B cell (primary cell): ENCODE data around the gene TTC22. TPM values are rescaled to one million over a fixed set of nuclear protein-coding genes. Genes with fewer than 3 reads are reported as not detected.

ENCODE experiments used
- ATAC-seq: fragments of 200-7000 bp; cut with Tn5 transposase; one replicate; pipeline ENCODE4 v1.10.0; 2021; ENCODE audit warnings: low read depth, mild to moderate bottlenecking, moderate number of reproducible peaks, moderate library complexity
- CTCF ChIA-PET: fragments of 350-600 bp; sonication (Branson Sonifier 250); formaldehyde crosslinking; loops from one replicate; lab custom pipeline; 2021; ENCODE audit warnings: antibody characterized with exemption, inconsistent platforms; lab: Charles Lee
- POLR2A ChIA-PET: fragments of 350-600 bp; sonication (Branson Sonifier 250); formaldehyde crosslinking; loops from one replicate; lab custom pipeline; 2021; ENCODE audit warnings: antibody characterized with exemption; lab: Charles Lee
- DNase-seq: peaks from one replicate; pipeline ENCODE4 v3.0.0; 2013
- H2AFZ ChIP-seq: 2 replicates; pipeline ENCODE4 v1.6.1; 2012; ENCODE audit warnings: mild to moderate bottlenecking, low read depth, low read length; ENCODE audit not compliant: insufficient read depth, poor library complexity, severe bottlenecking
- H3K27ac ChIP-seq, 2 donors: 1 replicate in 1 of 2; 2 replicates in 1 of 2; pipeline ENCODE4 v1.5.1; 2012 to 2013; ENCODE audit warnings: low read length in 2 of 2, mild to moderate bottlenecking in 2 of 2, moderate library complexity in 1 of 2
- H3K27me3 ChIP-seq, 4 experiments: fragments of 200-600 bp in 1 of 4; sonication (generic) in 1 of 4; replicated peaks in 1 of 4; 1 replicate in 2 of 4; 2 replicates in 2 of 4; pipeline versions ENCODE4 v1.6.1 to v1.7.0; 2013 to 2016; ENCODE audit warnings: low read length in 3 of 4, mild to moderate bottlenecking in 2 of 4, mixed read lengths in 1 of 4, moderate library complexity in 1 of 4; ENCODE audit not compliant: insufficient read depth in 4 of 4, control insufficient read depth in 3 of 4; ENCODE audit errors: control extremely low read depth in 1 of 4
- H3K36me3 ChIP-seq, 2 experiments: replicated peaks in 1 of 2; 1 replicate in 1 of 2; 2 replicates in 1 of 2; pipeline versions ENCODE4 v1.6.1 to v1.7.1; 2013; ENCODE audit warnings: low read length in 1 of 2; ENCODE audit not compliant: insufficient read depth in 2 of 2, control insufficient read depth in 1 of 2; ENCODE audit errors: control extremely low read depth in 1 of 2, extremely low read depth in 1 of 2
- H3K4me1 ChIP-seq, 2 donors: fragments of 200-600 bp in 1 of 2; sonication (generic) in 1 of 2; 1 replicate in 1 of 2; 2 replicates in 1 of 2; pipeline versions ENCODE4 v1.5.1 to v1.6.1; 2013 to 2017; ENCODE audit warnings: low read length in 2 of 2; ENCODE audit not compliant: control insufficient read depth in 2 of 2, insufficient read depth in 2 of 2
- H3K4me2 ChIP-seq: replicated peaks from 2 replicates; pipeline ENCODE3; 2012; ENCODE audit warnings: mild to moderate bottlenecking, low read depth, low read length; ENCODE audit not compliant: poor library complexity, severe bottlenecking
- H3K4me3 ChIP-seq, 5 experiments: fragments of 200-600 bp in 1 of 5; sonication (generic) in 1 of 5; 1 replicate in 3 of 5; 2 replicates in 2 of 5; pipeline versions ENCODE4 v1.5.1 to v1.7.0; 2011 to 2016; ENCODE audit warnings: low read length in 4 of 5, mild to moderate bottlenecking in 4 of 5, low read depth in 2 of 5, control low read depth in 1 of 5, moderate library complexity in 1 of 5; ENCODE audit not compliant: insufficient read depth in 1 of 5; ENCODE audit errors: control extremely low read depth in 1 of 5, extremely low read depth in 1 of 5
- H3K79me2 ChIP-seq: fragments of 200-600 bp; sonication (generic); one replicate; pipeline ENCODE4 v1.6.0; 2016; ENCODE audit warnings: low read length; ENCODE audit not compliant: control insufficient read depth, insufficient read depth
- H3K9ac ChIP-seq: fragments of 200-600 bp; sonication (generic); 2 replicates; pipeline ENCODE4 v1.6.1; 2017; ENCODE audit warnings: mild to moderate bottlenecking, low read length, moderate library complexity
- H3K9me3 ChIP-seq, 3 donors: one replicate each; pipeline versions ENCODE4 v1.6.1 to v1.7.1; 2013; ENCODE audit warnings: low read length in 2 of 3; ENCODE audit not compliant: control insufficient read depth in 2 of 3, insufficient read depth in 1 of 3; ENCODE audit errors: control extremely low read depth in 1 of 3
- H4K20me1 ChIP-seq: 2 replicates; pipeline ENCODE4 v1.6.0; 2012; ENCODE audit warnings: mild to moderate bottlenecking, low read length; ENCODE audit not compliant: insufficient read depth, control insufficient read depth, poor library complexity, severe bottlenecking
- H3K27ac Mint-ChIP-seq: one replicate; pipeline ENCODE4 v1.8.0; 2021; ENCODE audit warnings: mixed read lengths
- H3K27me3 Mint-ChIP-seq: one replicate; pipeline ENCODE4 v1.8.0; 2021; ENCODE audit warnings: mixed read lengths
- H3K4me1 Mint-ChIP-seq: one replicate; pipeline ENCODE4 v1.8.0; 2021; ENCODE audit warnings: mixed read lengths
- H3K4me3 Mint-ChIP-seq: one replicate; pipeline ENCODE4 v1.8.0; 2021; ENCODE audit warnings: mixed read lengths
- H3K9me3 Mint-ChIP-seq: one replicate; pipeline ENCODE4 v1.8.0; 2022; ENCODE audit warnings: mixed read lengths; ENCODE audit not compliant: insufficient read depth
- CTCF ChIP-seq: fragments of 200-600 bp; IDR thresholded peaks from one replicate; pipeline ENCODE4 v1.8.0; 2022; ENCODE audit warnings: antibody characterized with exemption, mild to moderate bottlenecking
- EZH2 ChIP-seq: IDR thresholded peaks from 2 replicates; pipeline ENCODE4 v1.6.1; 2012; ENCODE audit warnings: borderline replicate concordance, low read depth, mild to moderate bottlenecking, moderate library complexity, low read length; ENCODE audit not compliant: insufficient read depth, poor library complexity, severe bottlenecking
- WGBS: methylation state at CpG from one replicate; pipeline ENCODE4 v1.1.5; 2013; ENCODE audit warnings: missing lambda C conversion rate; ENCODE audit not compliant: insufficient coverage; 5-methylcytosine and 5-hydroxymethylcytosine counted together
- intact Hi-C: fragments of 100-400 bp; cut with micrococcal nuclease; formaldehyde crosslinking; loops from one replicate; pipeline ENCODE4 v1.10.0; 2022
- polyA plus RNA-seq: library from polyadenylated mRNA; depleted of rRNA; stranded (reverse); fragments of >200 nt; gene quantifications from 2 replicates; pipeline ENCODE4 v1.2.3, GENCODE V29; 2012
- total RNA-seq, 2 donors: library from RNA; stranded (reverse); fragments of 120-200 nt in 1 of 2; gene quantifications; 1 replicate in 1 of 2; 2 replicates in 1 of 2; pipeline versions ENCODE4 v1.2.3 to v1.2.4, GENCODE V29; 2013 to 2022

Gene TTC22
- total and polyA plus RNA-seq, 2 donors (not counting 1 experiment from before 2014, with no cell fraction given) = 7.8 to 10.9 TPM

DNA sequence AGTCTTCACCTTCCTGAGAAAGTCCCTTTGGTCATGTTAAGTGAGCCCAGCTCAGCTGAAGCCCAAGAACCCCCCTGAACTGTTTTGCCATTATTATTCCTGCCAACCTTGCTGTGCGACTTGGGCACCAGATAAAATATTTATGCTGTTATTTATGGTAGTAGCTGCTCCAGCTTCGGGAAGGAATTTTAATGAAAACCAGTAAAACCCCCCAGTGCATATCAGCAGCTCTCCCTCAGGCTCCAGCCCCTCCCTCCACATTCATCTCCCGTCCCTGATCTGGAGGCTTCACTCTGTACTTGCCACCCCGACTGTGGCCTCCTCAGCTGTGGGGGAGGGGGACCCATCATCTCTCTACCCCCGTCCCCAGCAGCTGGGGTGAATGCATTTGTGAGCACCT, 12.7 kb downstream of the TTC22 start:
- peaks cover 3% of the 10 kb centered on the region for H3K9me3 Mint-ChIP-seq
- Histone ChIP-seq H3K4me3 (no peak overlapping the region), H3K79me2 (no peaks in the 10 kb centered on the region), H3K9ac (no peak overlapping the region), H2AFZ (no peak overlapping the region), H4K20me1 (no peaks in the 10 kb centered on the region), H3K27me3 (no peaks in the 10 kb centered on the region), H3K4me1 (no peaks in the 10 kb centered on the region), H3K27ac (no peak overlapping the region), H3K9me3 (peaks cover 0 to 13% (median 4%) of the 10 kb centered on the region in 3 donors), H3K36me3 (peaks cover 0 to 12% of the 10 kb centered on the region in 2 experiments), H3K4me2 (no peak overlapping the region)
- H3K4me1 Mint-ChIP-seq = no peaks in the 10 kb centered on the region
- DNase-seq (no peak), ATAC-seq (no peak)
- no CpG with 5 or more reads among the region's 5 CpGs for WGBS
- no peaks in the 10 kb centered on the region for H3K27me3 Mint-ChIP-seq
- H3K4me3 Mint-ChIP-seq = no peak overlapping the region
- TF ChIP-seq CTCF = no peak
- no peak for TF ChIP-seq EZH2
- ChIA-PET POLR2A (interaction anchor here (0.7 kb wide), 1 partner anchor 757 kb away, joined by 3 read pairs; no protein-coding TSS in a partner anchor), CTCF (interaction anchor here (0.6 to 1.3 kb wide), 2 partner anchors 13 to 15 kb away, joined by 4 to 6 read pairs; partner anchors contain the start of gene TTC22)
- H3K27ac Mint-ChIP-seq = no peak overlapping the region
- intact Hi-C loops = no loop called here

- no peak overlapping the region for H3K27ac Mint-ChIP-seq
- no peaks in the 10 kb centered on the region for H3K27me3 Mint-ChIP-seq
- 95% methylated on average over 8 of the region's 11 CpGs for WGBS
These were observed 13.5 kb downstream of the TTC22 start for GRCh38 chr1:54787604-54788003.

More at GRCh38 chr1:54787604-54788003, 13.5 kb downstream of the TTC22 start:
- Histone ChIP-seq H3K4me1 (no peaks in the 10 kb centered on the region), H2AFZ (no peak overlapping the region), H3K9ac (no peak overlapping the region), H3K4me2 (no peak overlapping the region), H3K79me2 (no peaks in the 10 kb centered on the region), H3K4me3 (no peak overlapping the region), H3K27me3 (no peaks in the 10 kb centered on the region), H3K36me3 (peaks cover 0 to 12% of the 10 kb centered on the region in 2 experiments), H4K20me1 (no peaks in the 10 kb centered on the region), H3K27ac (no peak overlapping the region), H3K9me3 (peaks cover 0 to 9% (median 4%) of the 10 kb centered on the region in 3 donors)
- Mint-ChIP-seq H3K9me3 (peaks cover 3% of the 10 kb centered on the region), H3K4me1 (no peaks in the 10 kb centered on the region), H3K4me3 (no peak overlapping the region)
- no peak for DNase-seq
- no peak for TF ChIP-seq EZH2
- TF ChIP-seq CTCF = no peak
- ATAC-seq = no peak
- intact Hi-C loops = no loop called here
- ChIA-PET POLR2A (no interaction called here), CTCF (no interaction called here)
